Stimulated activated memory B cell treated with anti-CD40 and anti-IgM and Interleukin-4, amounts not matched to agents 10 μg/mL and 1 μg/mL and 100 μg/mL, for 72 hours (primary cell): ENCODE results near the gene ZNF419.
"Not testable (repeated sequence)": the region's sequence is repeated elsewhere in the genome, so short reads cannot be mapped to it uniquely, and the experiment has no call there.

ENCODE experiments used
- ATAC-seq: fragments of 150-1000 bp; cut with Tn5 transposase; 2 replicates; pipeline ENCODE4 v1.10.0; 2021
- H3K27ac Mint-ChIP-seq: one replicate; pipeline ENCODE4 v1.8.0; 2022; ENCODE audit warnings: mild to moderate bottlenecking, mixed read lengths
- H3K27me3 Mint-ChIP-seq: one replicate; pipeline ENCODE4 v1.8.0; 2022; ENCODE audit warnings: mixed read lengths
- H3K36me3 Mint-ChIP-seq: one replicate; pipeline ENCODE4 v1.8.0; 2022; ENCODE audit warnings: mixed read lengths
- H3K4me1 Mint-ChIP-seq: one replicate; pipeline ENCODE4 v1.8.0; 2022; ENCODE audit warnings: mixed read lengths
- H3K4me3 Mint-ChIP-seq: one replicate; pipeline ENCODE4 v1.8.0; 2022; ENCODE audit warnings: mild to moderate bottlenecking, moderate library complexity, mixed read lengths
- H3K9me3 Mint-ChIP-seq: one replicate; pipeline ENCODE4 v1.8.0; 2022; ENCODE audit warnings: mixed read lengths

ZNF419 gene

DNA sequence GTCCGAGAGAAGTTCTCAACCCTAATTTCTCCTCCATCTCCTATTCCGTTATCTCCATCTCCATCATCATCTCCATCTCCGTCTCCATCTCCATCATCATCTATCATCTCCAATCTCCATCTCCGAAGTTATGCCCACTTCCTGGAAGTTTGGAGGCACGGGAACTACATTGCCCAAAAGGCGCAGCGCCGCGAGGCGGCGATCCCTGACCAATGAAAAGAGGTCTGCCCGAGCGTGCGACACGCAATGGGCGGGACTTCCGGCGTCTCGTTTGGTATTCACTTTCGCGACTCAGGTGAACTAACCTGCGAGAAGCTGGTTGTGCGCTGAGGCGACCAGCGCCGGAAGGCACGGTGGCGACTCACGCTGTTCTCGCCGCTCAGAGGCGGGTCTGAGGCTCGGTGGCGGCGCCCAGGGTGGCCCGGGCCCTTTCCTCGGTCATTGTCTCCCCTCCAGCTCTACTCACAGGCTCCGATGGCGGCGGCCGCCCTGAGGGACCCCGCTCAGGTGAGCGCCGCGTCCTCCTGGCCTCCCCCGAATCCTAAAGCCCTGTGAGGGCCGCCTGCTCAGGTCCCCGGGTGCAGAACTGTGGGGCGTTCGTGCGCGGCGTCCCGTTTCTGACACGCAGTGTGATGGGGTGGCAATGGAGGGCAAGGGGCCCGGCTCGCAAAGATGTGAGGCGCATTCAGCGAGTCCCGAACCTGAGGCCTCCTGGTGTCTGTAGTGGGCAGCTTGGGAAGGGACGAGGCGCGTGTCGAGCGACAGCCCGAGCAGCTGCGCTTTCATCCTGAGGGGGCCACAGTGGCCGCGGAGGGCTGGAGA, at the start of gene ZNF419:
TSS of gene ZNF419 (plus strand) at position 274 of the 822 bp plus-strand sequence. CDS start at position 475, 201 bp downstream.
- peak within 1 kb of the TSS; percentile 57 for H3K27ac Mint-ChIP-seq
- not testable (repeated sequence) for H3K27me3 Mint-ChIP-seq
- H3K36me3 Mint-ChIP-seq, result peaks cover 35% of the 10 kb centered on the region
- H3K9me3 Mint-ChIP-seq, result peaks cover 22% of the 10 kb centered on the region
- peak; percentile 99 for ATAC-seq
- H3K4me3 Mint-ChIP-seq, result peak within 1 kb of the TSS; percentile 73
- peaks cover 17% of the 10 kb centered on the region for H3K4me1 Mint-ChIP-seq

DNA sequence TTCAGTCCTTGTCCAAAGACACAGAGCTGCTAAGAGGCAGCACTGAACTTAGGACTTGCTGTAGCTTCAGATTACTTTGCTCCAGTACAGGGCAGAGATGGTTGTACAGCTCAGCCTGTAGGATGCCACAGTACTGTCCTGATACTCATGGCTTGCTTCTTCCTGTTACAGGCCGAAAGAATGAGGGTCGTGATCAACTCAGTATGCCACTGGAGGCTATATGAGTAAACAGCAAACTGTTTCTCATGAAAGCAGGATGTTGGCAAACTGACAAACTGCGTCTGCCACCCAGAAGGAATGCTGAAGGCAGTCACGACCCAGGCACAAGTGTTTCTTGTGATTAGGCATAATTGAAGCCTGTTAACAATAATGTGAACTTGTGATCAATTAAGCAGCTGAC, 49.6 kb upstream of the ZNF419 start:
- Mint-ChIP-seq H3K4me1 (peaks cover 56% of the 10 kb centered on the region), H3K9me3 (peaks cover 6% of the 10 kb centered on the region), H3K27ac (no peak overlapping the region), H3K36me3 (peaks cover 45% of the 10 kb centered on the region), H3K4me3 (no peak overlapping the region), H3K27me3 (no peaks in the 10 kb centered on the region)
- no peak for ATAC-seq

DNA sequence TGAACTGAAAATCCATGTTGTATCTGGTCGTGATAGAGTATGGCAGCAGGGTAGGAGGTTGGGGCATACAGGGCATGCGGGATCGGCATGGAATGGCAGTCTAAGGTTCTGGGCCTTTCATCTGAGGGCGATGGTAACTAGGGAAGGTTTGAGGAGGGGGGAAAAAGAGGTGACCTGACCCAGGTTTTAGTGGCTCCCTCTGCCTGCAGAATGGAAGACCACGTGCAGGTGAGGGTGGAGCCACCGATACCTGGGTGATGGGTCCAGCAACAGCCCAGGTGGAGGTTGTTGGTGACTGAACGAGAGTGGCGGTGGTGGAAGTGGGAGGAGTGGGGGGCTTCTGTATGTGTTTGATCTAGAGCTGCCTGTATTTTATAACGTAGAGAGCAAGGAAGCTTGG, 48.6 kb upstream of the ZNF419 start:
- no peak for ATAC-seq
- peaks cover 55% of the 10 kb centered on the region for H3K36me3 Mint-ChIP-seq
- no peaks in the 10 kb centered on the region for H3K27me3 Mint-ChIP-seq
- no peak overlapping the region for H3K4me3 Mint-ChIP-seq
- H3K27ac Mint-ChIP-seq, result no peak overlapping the region
- peaks cover 60% of the 10 kb centered on the region for H3K4me1 Mint-ChIP-seq
- H3K9me3 Mint-ChIP-seq, result peaks cover 6% of the 10 kb centered on the region

GRCh38 chr19:57441979-57442752, 45.4 kb upstream of the ZNF419 start:
- Mint-ChIP-seq H3K27me3 (no peaks in the 10 kb centered on the region), H3K4me3 (no peak overlapping the region), H3K4me1 (peaks cover 36% of the 10 kb centered on the region), H3K36me3 (peaks cover 79% of the 10 kb centered on the region), H3K27ac (no peak overlapping the region), H3K9me3 (peaks cover 11% of the 10 kb centered on the region)
- no peak for ATAC-seq

DNA sequence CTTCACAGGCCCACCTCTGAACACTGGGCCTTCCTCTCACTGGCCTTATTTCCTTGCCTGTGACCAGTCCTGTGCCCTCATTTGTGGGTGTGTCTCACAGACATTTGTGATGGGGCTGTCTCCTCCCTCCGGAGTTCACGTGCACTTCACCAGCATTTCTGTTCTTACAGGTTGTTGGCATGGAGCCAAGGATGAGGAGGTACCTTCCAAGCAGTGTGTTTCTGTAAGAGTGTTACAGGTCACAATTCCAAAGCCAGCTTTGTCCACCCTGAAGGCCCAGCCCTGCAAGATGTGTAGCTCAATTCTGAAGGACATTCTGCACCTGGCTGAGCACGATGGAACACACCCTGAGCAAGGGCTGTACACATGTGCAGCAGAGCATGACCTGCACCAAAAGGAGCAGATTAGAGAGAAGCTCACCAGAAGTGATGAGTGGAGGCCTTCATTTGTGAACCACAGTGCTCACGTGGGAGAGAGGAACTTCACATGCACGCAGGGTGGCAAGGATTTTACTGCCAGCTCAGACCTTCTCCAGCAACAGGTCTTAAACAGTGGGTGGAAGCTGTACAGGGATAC, 44.3 kb upstream of the ZNF419 start:
- Mint-ChIP-seq H3K27ac (no peak overlapping the region), H3K36me3 (peaks cover 79% of the 10 kb centered on the region), H3K9me3 (peaks cover 11% of the 10 kb centered on the region), H3K4me1 (peaks cover 36% of the 10 kb centered on the region), H3K4me3 (no peak overlapping the region), H3K27me3 (no peaks in the 10 kb centered on the region)
- ATAC-seq, result peak; percentile 69

- Mint-ChIP-seq H3K36me3 (peaks cover 65% of the 10 kb centered on the region), H3K4me3 (no peak overlapping the region), H3K9me3 (peaks cover 14% of the 10 kb centered on the region), H3K27me3 (no peaks in the 10 kb centered on the region), H3K27ac (no peak overlapping the region), H3K4me1 (no peaks in the 10 kb centered on the region)
- ATAC-seq, result no peak
These were observed 35.2 kb upstream of the ZNF419 start for GRCh38 chr19:57452307-57452706.

- peaks cover 30% of the 10 kb centered on the region for H3K9me3 Mint-ChIP-seq
- no peak for ATAC-seq
These were observed 21.7 kb upstream of the ZNF419 start for GRCh38 chr19:57465680-57466381.

DNA sequence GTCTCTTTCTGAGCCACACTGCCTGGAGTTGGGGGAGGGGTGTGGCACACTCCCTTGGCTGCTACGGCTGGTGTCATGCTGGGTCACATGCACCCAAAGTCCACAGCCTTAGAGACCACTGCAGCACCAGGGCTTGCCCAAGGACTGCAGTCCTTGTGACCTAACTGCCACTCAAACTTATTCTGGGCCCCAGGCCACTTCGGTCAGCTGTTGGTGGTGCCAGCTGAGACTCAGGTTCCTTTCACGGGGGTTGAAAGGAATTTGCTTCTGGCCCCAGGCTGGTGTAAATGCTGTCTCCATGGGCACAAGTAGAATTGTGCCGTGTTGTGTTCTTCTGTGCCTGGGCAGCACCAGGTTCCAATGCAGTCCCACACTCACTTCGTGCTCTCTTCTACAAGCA, 21.1 kb upstream of the ZNF419 start:
- H3K4me1 Mint-ChIP-seq, result no peaks in the 10 kb centered on the region
- H3K27me3 Mint-ChIP-seq, result no peaks in the 10 kb centered on the region
- no peak overlapping the region for H3K27ac Mint-ChIP-seq
- H3K9me3 Mint-ChIP-seq, result peaks cover 33% of the 10 kb centered on the region
- ATAC-seq, result no peak
- peaks cover 74% of the 10 kb centered on the region for H3K36me3 Mint-ChIP-seq
- no peak overlapping the region for H3K4me3 Mint-ChIP-seq

More at GRCh38 chr19:57465680-57466381, 21.7 kb upstream of the ZNF419 start:
- Mint-ChIP-seq H3K27me3 (no peaks in the 10 kb centered on the region), H3K4me1 (no peaks in the 10 kb centered on the region), H3K36me3 (peaks cover 74% of the 10 kb centered on the region), H3K4me3 (no peak overlapping the region), H3K27ac (no peak overlapping the region)

GRCh38 chr19:57473646-57474045, 13.9 kb upstream of the ZNF419 start:
- Mint-ChIP-seq H3K27ac (no peak overlapping the region), H3K9me3 (peaks cover 37% of the 10 kb centered on the region), H3K36me3 (peaks cover 91% of the 10 kb centered on the region), H3K27me3 (no peaks in the 10 kb centered on the region), H3K4me1 (peaks cover 24% of the 10 kb centered on the region), H3K4me3 (no peak overlapping the region)
- no peak for ATAC-seq

- Mint-ChIP-seq H3K27me3 (no peaks in the 10 kb centered on the region), H3K4me3 (peak within 1 kb of the TSS; percentile 89), H3K27ac (peak within 1 kb of the TSS; percentile 94), H3K9me3 (peaks cover 31% of the 10 kb centered on the region), H3K4me1 (peaks cover 24% of the 10 kb centered on the region), H3K36me3 (peaks cover 62% of the 10 kb centered on the region)
- peak; percentile 100 for ATAC-seq
These were observed 10.2 kb upstream of the ZNF419 start, which contains the start of gene ZNF772 for GRCh38 chr19:57477191-57478008. Gene ZNF772, minus strand, starts transcription at chr19:57477566. Its CDS starts 257 bp downstream, at chr19:57477309.

DNA sequence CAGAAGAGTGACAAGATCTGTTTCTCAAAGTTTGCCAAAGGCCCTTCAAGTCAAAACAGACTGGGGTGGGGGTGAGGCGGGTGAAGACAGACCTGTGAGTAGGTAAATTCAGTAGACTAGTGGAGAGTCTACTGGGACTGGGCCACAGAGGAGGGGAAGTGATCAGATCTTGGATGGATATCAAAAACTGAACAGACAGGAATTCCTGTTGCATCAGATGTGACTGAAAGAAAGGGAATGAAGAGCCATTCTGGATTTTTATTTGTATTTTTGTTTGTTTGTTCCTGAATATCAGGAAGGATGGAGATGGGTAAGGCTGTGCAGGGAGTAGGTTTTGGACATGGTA, 722 bp downstream of the ZNF419 start:
- Mint-ChIP-seq H3K4me3 (peak overlapping the region; percentile 60), H3K27ac (peak overlapping the region; percentile 57), H3K4me1 (peaks cover 17% of the 10 kb centered on the region), H3K9me3 (peaks cover 25% of the 10 kb centered on the region), H3K36me3 (peaks cover 41% of the 10 kb centered on the region)
- ATAC-seq, H3K27me3 Mint-ChIP-seq: not testable (repeated sequence)

DNA sequence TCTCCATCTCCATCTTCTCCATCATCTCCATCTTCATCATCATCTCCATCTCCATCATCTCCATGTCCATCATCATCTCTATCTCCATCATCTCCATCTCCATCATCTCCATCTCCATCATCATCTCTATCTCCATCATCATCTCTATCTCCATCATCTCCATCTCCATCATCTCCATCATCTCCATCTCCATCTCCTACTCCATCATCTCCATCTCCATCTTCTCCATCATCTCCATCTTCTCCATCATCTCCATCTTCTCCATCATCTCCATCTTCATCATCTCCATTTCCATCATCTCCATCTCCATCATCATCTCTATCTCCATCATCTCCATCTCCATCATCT, 11.8 kb downstream of the ZNF419 start:
- peaks cover 54% of the 10 kb centered on the region for H3K36me3 Mint-ChIP-seq

DNA sequence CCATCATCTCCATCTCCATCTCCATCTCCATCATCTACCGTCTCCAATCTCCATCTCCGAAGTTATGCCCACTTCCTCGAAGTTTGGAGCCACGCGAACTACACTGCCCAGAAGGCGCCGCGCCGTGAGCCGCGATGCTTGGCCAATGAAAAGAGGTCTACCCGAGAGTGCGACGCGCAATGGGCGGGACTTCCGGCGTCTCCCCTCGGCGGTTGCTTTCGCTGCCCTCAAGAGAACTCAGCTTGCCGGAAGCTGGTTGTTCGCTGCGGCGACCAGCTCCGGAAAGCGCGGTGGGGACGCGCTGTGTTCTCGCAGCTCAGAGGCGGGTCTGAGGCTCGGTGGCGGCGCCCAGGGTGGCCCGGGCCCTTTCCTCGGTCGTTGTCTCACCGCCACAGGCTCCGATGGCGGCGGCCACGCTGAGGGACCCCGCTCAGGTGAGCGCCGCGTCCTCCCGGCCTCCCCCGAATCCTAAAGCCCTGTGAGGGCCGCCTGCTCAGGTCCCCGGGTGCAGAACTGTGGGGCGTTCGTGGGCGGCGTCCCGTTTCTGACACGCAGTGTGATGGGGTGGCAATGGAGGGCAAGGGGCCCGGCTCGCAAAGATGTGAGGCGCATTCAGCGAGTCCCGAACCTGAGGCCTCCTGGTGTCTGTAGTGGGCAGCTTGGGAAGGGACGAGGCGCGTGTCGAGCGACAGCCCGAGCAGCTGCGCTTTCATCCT, 12.3 kb downstream of the ZNF419 start, which contains the start of gene ZNF773:
TSS of gene ZNF773 (plus strand) at position 259 of the 716 bp plus-strand sequence. CDS start at position 402, 143 bp downstream.
- Mint-ChIP-seq H3K9me3 (peaks cover 25% of the 10 kb centered on the region), H3K4me1 (peaks cover 41% of the 10 kb centered on the region), H3K36me3 (peaks cover 54% of the 10 kb centered on the region), H3K27ac (peak within 1 kb of the TSS; percentile 26), H3K4me3 (peak within 1 kb of the TSS; percentile 51)
- ATAC-seq, result peak; percentile 100
- H3K27me3 Mint-ChIP-seq, result not testable (repeated sequence)

More for the DNA sequence above, 11.8 kb downstream of the ZNF419 start:
- not testable (repeated sequence) for ATAC-seq, H3K27me3 Mint-ChIP-seq
- H3K4me1 Mint-ChIP-seq, result peaks cover 40% of the 10 kb centered on the region
- peak overlapping the region; percentile 51 for H3K4me3 Mint-ChIP-seq
- H3K9me3 Mint-ChIP-seq, result peaks cover 26% of the 10 kb centered on the region
- H3K27ac Mint-ChIP-seq, result peak overlapping the region; percentile 26
